HCT116 (cell line): ENCODE data around the gene PHKA2. TPM values are rescaled to one million over a fixed set of nuclear protein-coding genes. Genes with fewer than 3 reads are reported as not detected.

Experiments
- ATAC-seq: fragments of 200-7000 bp; cut with Tn5 transposase; 2 replicates; pipeline ENCODE4 v1.9.1; 2020; ENCODE audit warnings: mild to moderate bottlenecking, moderate library complexity
- BruUV-seq: library from RNA; stranded (reverse); fragments of 400-500 nt; replicated peaks from 2 replicates; lab custom pipeline; 2021; lab: Mats Ljungman, UMichigan
- CTCF ChIA-PET: fragments of 300-600 bp; sonication (Branson Sonifier 250); formaldehyde crosslinking; loops from one replicate; lab custom pipeline; 2021; ENCODE audit warnings: antibody characterized with exemption; lab: Charles Lee
- POLR2A ChIA-PET: fragments of 300-600, 350-600 bp; sonication (Branson Sonifier 250); formaldehyde crosslinking; loops from one replicate; lab custom pipeline; 2021; ENCODE audit warnings: antibody characterized with exemption; lab: Charles Lee
- RAD21 ChIA-PET, 2 experiments: fragments of 300-600 bp; sonication (Branson Sonifier 250); formaldehyde crosslinking; loops; one replicate each; lab custom pipeline; 2023; ENCODE audit warnings: low total read pairs in 2 of 2; ENCODE audit not compliant: uncharacterized antibody in 2 of 2, unreplicated experiment in 2 of 2, low non-redundant PET in 1 of 2; lab: Charles Lee
- DNase-seq: peaks from one replicate; pipeline ENCODE4 v3.0.0-alpha.2; 2010; ENCODE audit warnings: low read depth, low spot score
- H2AFZ ChIP-seq: fragments of 200-600 bp; shearing (Covaris generic), sonication (generic); 2 replicates; pipeline ENCODE4 v1.6.1; 2017; ENCODE audit warnings: low read depth, mixed run types, mixed read lengths, antibody characterized with exemption, low read length; ENCODE audit not compliant: poor library complexity, severe bottlenecking
- H3K27ac ChIP-seq: 2 replicates; pipeline ENCODE4 v1.5.1; 2012; ENCODE audit warnings: low read depth, low read length
- H3K27me3 ChIP-seq: fragments of 200-600 bp; sonication (generic); 2 replicates; pipeline ENCODE4 v1.6.1; 2016; ENCODE audit warnings: mixed run types, low read length, mixed read lengths; ENCODE audit not compliant: insufficient read depth
- H3K36me3 ChIP-seq, 2 experiments: fragments of 200-500 bp in 1 of 2; fragments of 200-600 bp in 1 of 2; sonication (Bioruptor generic) in 1 of 2; sonication (generic) in 1 of 2; 2 replicates each; pipeline versions ENCODE4 v1.5.1 to v1.6.1; 2014 to 2016; ENCODE audit warnings: low read length in 2 of 2, inconsistent platforms in 1 of 2, mixed read lengths in 1 of 2, mixed run types in 1 of 2; ENCODE audit not compliant: insufficient read depth in 2 of 2, control insufficient read depth in 1 of 2
- H3K4me1 ChIP-seq, 2 experiments: fragments of 200-600 bp in 1 of 2; sonication (generic) in 1 of 2; 2 replicates each; pipeline versions ENCODE4 v1.5.1 to v1.6.1; 2012 to 2017; ENCODE audit warnings: low read length in 2 of 2, inconsistent platforms in 1 of 2, mild to moderate bottlenecking in 1 of 2, mixed read lengths in 1 of 2, mixed run types in 1 of 2, moderate library complexity in 1 of 2; ENCODE audit not compliant: insufficient read depth in 2 of 2, control insufficient read depth in 1 of 2
- H3K4me2 ChIP-seq: fragments of 200-600 bp; sonication (generic); 2 replicates; pipeline ENCODE4 v1.6.1; 2017; ENCODE audit warnings: mixed run types, low read length, mixed read lengths
- H3K4me3 ChIP-seq, 2 experiments: fragments of 200-600 bp in 1 of 2; sonication (generic) in 1 of 2; replicated peaks in 1 of 2; 2 replicates each; pipeline ENCODE4 v1.5.1; 2011 to 2016; ENCODE audit warnings: low read length in 2 of 2, control low read depth in 1 of 2, low read depth in 1 of 2, mild to moderate bottlenecking in 1 of 2, mixed read lengths in 1 of 2, mixed run types in 1 of 2
- H3K79me2 ChIP-seq: fragments of 200-600 bp; sonication (generic); 2 replicates; pipeline ENCODE4 v1.6.1; 2017; ENCODE audit warnings: mild to moderate bottlenecking, mixed run types, low read length, moderate library complexity, mixed read lengths; ENCODE audit not compliant: insufficient read depth
- H3K9ac ChIP-seq: fragments of 200-600 bp; sonication (generic); 2 replicates; pipeline ENCODE4 v1.6.1; 2016; ENCODE audit warnings: low read length, mixed read lengths
- H3K9me2 ChIP-seq: fragments of 200-600 bp; sonication (generic), shearing (Covaris generic); 2 replicates; pipeline ENCODE4 v1.6.1; 2017; ENCODE audit warnings: mixed run types, mild to moderate bottlenecking, moderate library complexity; ENCODE audit not compliant: insufficient read depth
- H3K9me3 ChIP-seq, 2 experiments: fragments of 200-500 bp in 1 of 2; fragments of 200-600 bp in 1 of 2; sonication (Bioruptor generic) in 1 of 2; sonication (generic) in 1 of 2; 2 replicates each; pipeline ENCODE4 v1.6.1; 2014 to 2017; ENCODE audit warnings: low read length in 2 of 2, mixed read lengths in 2 of 2, inconsistent platforms in 1 of 2, low read depth in 1 of 2, mild to moderate bottlenecking in 1 of 2, mixed run types in 1 of 2, moderate library complexity in 1 of 2; ENCODE audit not compliant: control insufficient read depth in 1 of 2, insufficient read depth in 1 of 2
- H4K20me1 ChIP-seq: fragments of 200-600 bp; sonication (generic), shearing (Covaris generic); 2 replicates; pipeline ENCODE4 v1.6.1; 2017; ENCODE audit warnings: mixed run types, mild to moderate bottlenecking, moderate library complexity; ENCODE audit not compliant: insufficient read depth
- EZH2 ChIP-seq: fragments of 200-600 bp; sonication (generic); IDR thresholded peaks from 2 replicates; pipeline ENCODE4 v1.6.1; 2017; ENCODE audit warnings: antibody characterized with exemption, mixed run types
- JUND ChIP-seq: IDR thresholded peaks from 2 replicates; pipeline ENCODE4 v1.6.1; 2012
- RAD21 ChIP-seq: IDR thresholded peaks from 2 replicates; pipeline ENCODE4 v1.6.1; 2012; ENCODE audit warnings: low read depth, mild to moderate bottlenecking
- REST ChIP-seq: IDR thresholded peaks from 2 replicates; pipeline ENCODE4 v1.6.1; 2012; ENCODE audit warnings: low read depth
- SP1 ChIP-seq: IDR thresholded peaks from 2 replicates; pipeline ENCODE4 v1.6.1; 2012; ENCODE audit warnings: low read depth
- ZFX ChIP-seq: fragments of 450-650 bp; IDR thresholded peaks from 2 replicates; pipeline ENCODE4 v1.6.1; 2017
- ZNF274 ChIP-seq: fragments of 200-500 bp; sonication (Bioruptor generic); IDR thresholded peaks from 2 replicates; pipeline ENCODE4 v1.6.1; 2014; ENCODE audit warnings: mild to moderate bottlenecking, low read depth, low read length, inconsistent platforms
- intact Hi-C: fragments of 100-400 bp; cut with micrococcal nuclease; formaldehyde crosslinking; loops from 2 replicates; pipeline ENCODE4 v1.10.0; 2022
- total RNA-seq: library from RNA; stranded (reverse); gene quantifications from one replicate; pipeline ENCODE4 v1.2.1, GENCODE V29; 2021; ENCODE audit not compliant: unreplicated experiment
- TF ChIP-seq, protein P1 (sequence below), 3 experiments: fragments of 200-600 bp in 1 of 3; sonication (generic) in 1 of 3; IDR thresholded peaks in 2 of 3; conservative IDR thresholded peaks in 1 of 3; 2 replicates each; pipeline ENCODE4 v1.5.1; 2012 to 2017; ENCODE audit warnings: low read depth in 2 of 3, low read length in 2 of 3, antibody characterized with exemption in 1 of 3, borderline replicate concordance in 1 of 3, control low read depth in 1 of 3, mild to moderate bottlenecking in 1 of 3, mixed read lengths in 1 of 3, mixed run types in 1 of 3, moderate library complexity in 1 of 3; ENCODE audit not compliant: insufficient read depth in 1 of 3
- TF ChIP-seq, protein P2 (sequence below): IDR thresholded peaks from 2 replicates; pipeline ENCODE4 v1.6.1; 2012
- TF ChIP-seq, protein P3 (sequence below): IDR thresholded peaks from 2 replicates; pipeline ENCODE4 v1.6.1; 2011; ENCODE audit warnings: mild to moderate bottlenecking, low read length, moderate library complexity; ENCODE audit not compliant: insufficient replicate concordance; ENCODE audit errors: extremely low read depth

The PHKA2 gene
- total RNA-seq, 1 experiment from 2014 or later, result 23.8 TPM

- RAD21 ChIA-PET, result no interaction called here
- Histone ChIP-seq H3K4me1 (peaks cover 2 to 21% of the 10 kb centered on the region in 2 experiments), H3K4me2 (no peak overlapping the region), H3K9me3 (no peaks in the 10 kb centered on the region), H3K27ac (no peak overlapping the region), H3K27me3 (no peaks in the 10 kb centered on the region), H3K79me2 (no peaks in the 10 kb centered on the region), H4K20me1 (no peaks in the 10 kb centered on the region), H3K36me3 (no peaks in the 10 kb centered on the region), H2AFZ (no peak overlapping the region), H3K9me2 (no peaks in the 10 kb centered on the region), H3K4me3 (no peak overlapping the region), H3K9ac (no peak overlapping the region)
- POLR2A ChIA-PET, result no interaction called here
- TF ChIP-seq, protein P1, sequence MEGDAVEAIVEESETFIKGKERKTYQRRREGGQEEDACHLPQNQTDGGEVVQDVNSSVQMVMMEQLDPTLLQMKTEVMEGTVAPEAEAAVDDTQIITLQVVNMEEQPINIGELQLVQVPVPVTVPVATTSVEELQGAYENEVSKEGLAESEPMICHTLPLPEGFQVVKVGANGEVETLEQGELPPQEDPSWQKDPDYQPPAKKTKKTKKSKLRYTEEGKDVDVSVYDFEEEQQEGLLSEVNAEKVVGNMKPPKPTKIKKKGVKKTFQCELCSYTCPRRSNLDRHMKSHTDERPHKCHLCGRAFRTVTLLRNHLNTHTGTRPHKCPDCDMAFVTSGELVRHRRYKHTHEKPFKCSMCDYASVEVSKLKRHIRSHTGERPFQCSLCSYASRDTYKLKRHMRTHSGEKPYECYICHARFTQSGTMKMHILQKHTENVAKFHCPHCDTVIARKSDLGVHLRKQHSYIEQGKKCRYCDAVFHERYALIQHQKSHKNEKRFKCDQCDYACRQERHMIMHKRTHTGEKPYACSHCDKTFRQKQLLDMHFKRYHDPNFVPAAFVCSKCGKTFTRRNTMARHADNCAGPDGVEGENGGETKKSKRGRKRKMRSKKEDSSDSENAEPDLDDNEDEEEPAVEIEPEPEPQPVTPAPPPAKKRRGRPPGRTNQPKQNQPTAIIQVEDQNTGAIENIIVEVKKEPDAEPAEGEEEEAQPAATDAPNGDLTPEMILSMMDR (IDR thresholded peaks at IDR 0.05 in 2 of 3, conservative IDR thresholded peaks at IDR 0.05 in 1 of 3; ENCODE audit: borderline replicate concordance in 1 of 3, insufficient read depth in 1 of 3, low read depth in 2 of 3, low read length in 2 of 3), result no peak
- TF ChIP-seq RAD21 (no peak), SP1 (no peak), JUND (no peak), ZNF274 (no peak), EZH2 (no peak), REST (no peak), ZFX (no peak)
- TF ChIP-seq, protein P2, sequence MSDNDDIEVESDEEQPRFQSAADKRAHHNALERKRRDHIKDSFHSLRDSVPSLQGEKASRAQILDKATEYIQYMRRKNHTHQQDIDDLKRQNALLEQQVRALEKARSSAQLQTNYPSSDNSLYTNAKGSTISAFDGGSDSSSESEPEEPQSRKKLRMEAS, result no peak
- TF ChIP-seq, protein P3, sequence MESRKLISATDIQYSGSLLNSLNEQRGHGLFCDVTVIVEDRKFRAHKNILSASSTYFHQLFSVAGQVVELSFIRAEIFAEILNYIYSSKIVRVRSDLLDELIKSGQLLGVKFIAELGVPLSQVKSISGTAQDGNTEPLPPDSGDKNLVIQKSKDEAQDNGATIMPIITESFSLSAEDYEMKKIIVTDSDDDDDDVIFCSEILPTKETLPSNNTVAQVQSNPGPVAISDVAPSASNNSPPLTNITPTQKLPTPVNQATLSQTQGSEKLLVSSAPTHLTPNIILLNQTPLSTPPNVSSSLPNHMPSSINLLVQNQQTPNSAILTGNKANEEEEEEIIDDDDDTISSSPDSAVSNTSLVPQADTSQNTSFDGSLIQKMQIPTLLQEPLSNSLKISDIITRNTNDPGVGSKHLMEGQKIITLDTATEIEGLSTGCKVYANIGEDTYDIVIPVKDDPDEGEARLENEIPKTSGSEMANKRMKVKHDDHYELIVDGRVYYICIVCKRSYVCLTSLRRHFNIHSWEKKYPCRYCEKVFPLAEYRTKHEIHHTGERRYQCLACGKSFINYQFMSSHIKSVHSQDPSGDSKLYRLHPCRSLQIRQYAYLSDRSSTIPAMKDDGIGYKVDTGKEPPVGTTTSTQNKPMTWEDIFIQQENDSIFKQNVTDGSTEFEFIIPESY, result no peak
- intact Hi-C loops, result no loop called here
- ATAC-seq (no peak), DNase-seq (no peak)
- no TSS peak for BruUV-seq
- CTCF ChIA-PET, result no interaction called here
Measured at GRCh38 chrX:18873836-18874235, 110.1 kb downstream of the PHKA2 start.
